Testis (tissue), 3 donors: Measurements from ENCODE around the gene PPP4R1. TPM values are rescaled to one million over a fixed set of nuclear protein-coding genes. Genes with fewer than 3 reads are reported as not detected.

Experiments
- DNase-seq: peaks from one replicate; pipeline ENCODE4 v3.0.0-alpha.2; 2019
- H3K27ac ChIP-seq, 2 donors: fragments of 200-600 bp; sonication (generic); one replicate each; pipeline ENCODE4 v1.5.1; 2019
- H3K27me3 ChIP-seq: fragments of 200-600 bp; sonication (generic); one replicate; pipeline ENCODE4 v1.5.1; 2019
- H3K36me3 ChIP-seq: fragments of 200-600 bp; sonication (generic); one replicate; pipeline ENCODE4 v1.5.1; 2017; ENCODE audit warnings: low read depth; ENCODE audit errors: missing control alignments
- H3K4me1 ChIP-seq: fragments of 200-600 bp; sonication (generic); one replicate; pipeline ENCODE4 v1.5.1; 2019
- H3K4me3 ChIP-seq, 2 donors: fragments of 200-600 bp; sonication (generic); one replicate each; pipeline ENCODE4 v1.5.1; 2017 to 2019
- H3K9me3 ChIP-seq: fragments of 200-600 bp; sonication (generic); one replicate; pipeline ENCODE4 v1.5.1; 2017
- POLR2A ChIP-seq: fragments of 450-650 bp; IDR thresholded peaks from one replicate; pipeline ENCODE4 v1.6.1; 2017; ENCODE audit warnings: antibody characterized with exemption, mild to moderate bottlenecking, moderate library complexity
- WGBS, 2 donors: methylation state at CpG; one replicate each; pipeline ENCODE4 v1.1.5; 2018; 5-methylcytosine and 5-hydroxymethylcytosine counted together
- intact Hi-C: fragments of 100-400 bp; cut with DNase I; formaldehyde crosslinking; loops from one replicate; pipeline ENCODE4 v1.15.1; 2023; ENCODE audit warnings: low total_unique reads
- polyA plus RNA-seq: library from polyadenylated mRNA; stranded (reverse); fragments of 350-450 nt; fragmentation: Illumina TruSeq; extraction: RNeasy Lipid Tissue Mini Kit (QIAGEN cat#74804); gene quantifications from one replicate; pipeline ENCODE4 v1.2.3, GENCODE V29; 2014; ENCODE audit warnings: low read depth, low replicate concordance; ENCODE audit not compliant: insufficient read depth
- total RNA-seq, 2 donors: library from RNA; depleted of rRNA; stranded (reverse); fragments of >200 nt; gene quantifications; one replicate each; pipeline ENCODE4 v1.2.3, GENCODE V29; 2016
- TF ChIP-seq, protein P1 (sequence below), 3 experiments: fragments of 450-650 bp in 2 of 3; fragments of 200-600 bp in 1 of 3; sonication (generic) in 1 of 3; IDR thresholded peaks; one replicate each; pipeline ENCODE4 v1.5.1; 2016 to 2019; ENCODE audit warnings: antibody characterized with exemption in 3 of 3, mild to moderate bottlenecking in 2 of 3, moderate library complexity in 1 of 3

The PPP4R1 gene
- total and polyA plus RNA-seq, 3 donors from 2014 or later, result 91.8 to 136 (median 128) TPM

DNA sequence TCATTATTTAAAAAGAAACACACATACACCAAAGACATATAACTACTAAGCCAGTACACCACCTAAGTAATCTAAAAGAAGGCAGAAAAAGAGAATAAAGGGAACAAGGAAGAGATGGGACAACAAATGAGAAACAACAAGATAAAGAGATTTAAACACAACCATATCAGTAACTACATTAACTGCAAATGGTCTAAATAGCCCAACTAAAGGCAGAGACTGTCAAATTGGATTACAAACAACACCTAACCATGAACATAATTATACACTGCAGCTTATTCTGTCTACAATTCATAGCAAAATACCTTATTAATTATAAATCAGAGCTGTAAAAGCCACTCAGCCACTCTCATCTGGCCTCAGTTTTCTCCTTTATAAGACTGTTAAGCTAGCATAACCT is 15.0 kb downstream of the PPP4R1 start:
- TF ChIP-seq POLR2A, result no peak
- TF ChIP-seq, protein P1, sequence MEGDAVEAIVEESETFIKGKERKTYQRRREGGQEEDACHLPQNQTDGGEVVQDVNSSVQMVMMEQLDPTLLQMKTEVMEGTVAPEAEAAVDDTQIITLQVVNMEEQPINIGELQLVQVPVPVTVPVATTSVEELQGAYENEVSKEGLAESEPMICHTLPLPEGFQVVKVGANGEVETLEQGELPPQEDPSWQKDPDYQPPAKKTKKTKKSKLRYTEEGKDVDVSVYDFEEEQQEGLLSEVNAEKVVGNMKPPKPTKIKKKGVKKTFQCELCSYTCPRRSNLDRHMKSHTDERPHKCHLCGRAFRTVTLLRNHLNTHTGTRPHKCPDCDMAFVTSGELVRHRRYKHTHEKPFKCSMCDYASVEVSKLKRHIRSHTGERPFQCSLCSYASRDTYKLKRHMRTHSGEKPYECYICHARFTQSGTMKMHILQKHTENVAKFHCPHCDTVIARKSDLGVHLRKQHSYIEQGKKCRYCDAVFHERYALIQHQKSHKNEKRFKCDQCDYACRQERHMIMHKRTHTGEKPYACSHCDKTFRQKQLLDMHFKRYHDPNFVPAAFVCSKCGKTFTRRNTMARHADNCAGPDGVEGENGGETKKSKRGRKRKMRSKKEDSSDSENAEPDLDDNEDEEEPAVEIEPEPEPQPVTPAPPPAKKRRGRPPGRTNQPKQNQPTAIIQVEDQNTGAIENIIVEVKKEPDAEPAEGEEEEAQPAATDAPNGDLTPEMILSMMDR (IDR thresholded peaks at IDR 0.05), result no peak
- Histone ChIP-seq H3K36me3 (no peaks in the 10 kb centered on the region), H3K9me3 (no peaks in the 10 kb centered on the region), H3K27me3 (no peaks in the 10 kb centered on the region), H3K27ac (no peak overlapping the region), H3K4me1 (no peaks in the 10 kb centered on the region), H3K4me3 (no peak overlapping the region)
- intact Hi-C loops, result no loop called here
- DNase-seq, result no peak

DNA sequence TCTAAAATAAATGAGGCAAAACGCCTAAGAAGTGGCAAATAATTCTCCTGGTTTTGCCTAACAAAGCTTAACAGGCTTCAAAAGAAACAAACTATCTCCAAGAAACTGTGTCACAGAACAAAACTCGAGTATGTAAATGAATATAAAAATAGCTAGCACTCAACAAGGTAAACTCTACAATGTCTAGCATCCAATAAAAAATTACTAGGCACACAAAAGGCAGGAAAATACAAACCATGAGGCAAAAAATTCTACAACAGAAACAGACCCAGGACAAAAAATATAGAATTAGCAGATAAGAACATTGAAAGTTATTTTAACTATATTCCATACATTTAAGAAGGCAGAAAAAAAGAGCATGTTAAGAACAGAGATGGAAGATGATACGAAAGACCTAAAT is 16.8 kb downstream of the PPP4R1 start:
- DNase-seq, result no peak
- TF ChIP-seq POLR2A, result no peak
- TF ChIP-seq, protein P1 (IDR thresholded peaks at IDR 0.05), result no peak
- H3K9me3 ChIP-seq, result no peaks in the 10 kb centered on the region
- intact Hi-C loops, result no loop called here
- no peak overlapping the region for H3K27ac ChIP-seq
- no peaks in the 10 kb centered on the region for H3K27me3 ChIP-seq
- whole genome bisulfite sequencing, 2 donors, result 81 to 91% methylated on average over 3 of the region's 3 CpGs
- H3K4me1 ChIP-seq, result no peaks in the 10 kb centered on the region
- H3K36me3 ChIP-seq, result no peaks in the 10 kb centered on the region
- H3K4me3 ChIP-seq, result no peak overlapping the region

DNA sequence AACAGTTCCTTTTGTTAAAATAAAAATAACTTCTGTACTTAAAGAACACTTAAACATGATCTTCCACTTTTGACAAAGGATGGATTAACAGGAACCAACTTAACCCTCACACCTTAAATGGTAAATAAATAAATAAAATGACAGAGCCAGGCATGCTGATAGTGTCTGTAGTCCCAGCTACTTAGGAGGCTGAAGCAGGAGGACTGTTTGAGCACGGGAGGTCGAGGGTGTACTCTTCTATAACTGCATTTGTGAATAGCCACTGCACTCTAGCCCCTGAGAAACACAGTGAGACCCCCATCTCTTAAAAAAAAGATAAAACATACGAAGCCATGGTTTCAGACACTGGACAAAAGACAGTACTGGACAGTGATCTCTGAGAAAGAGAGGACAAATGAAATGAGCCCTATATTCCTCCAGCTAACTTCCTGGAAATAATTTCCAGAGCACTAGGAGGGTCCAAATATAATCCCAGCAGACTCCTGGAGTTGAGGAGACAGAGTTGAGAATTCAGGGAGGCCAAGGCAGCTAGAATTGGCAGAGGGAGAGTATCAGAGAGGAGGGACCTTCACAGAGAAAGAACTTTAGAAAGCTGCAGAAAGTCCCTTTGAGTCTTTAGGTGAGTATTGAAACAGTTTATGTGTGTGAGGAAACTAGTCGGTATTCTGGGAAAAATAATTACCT is 17.4 kb downstream of the PPP4R1 start:
- H3K4me3 ChIP-seq, result no peak overlapping the region
- WGBS, 2 donors, result 93 to 95% methylated on average over 4 of the region's 4 CpGs
- intact Hi-C loops, result no loop called here
- TF ChIP-seq, protein P1 (IDR thresholded peaks at IDR 0.05), result no peak
- TF ChIP-seq POLR2A, result no peak
- H3K36me3 ChIP-seq, result no peaks in the 10 kb centered on the region
- H3K27me3 ChIP-seq, result no peaks in the 10 kb centered on the region
- H3K4me1 ChIP-seq, result no peaks in the 10 kb centered on the region
- DNase-seq, result no peak
- H3K9me3 ChIP-seq, result no peaks in the 10 kb centered on the region
- H3K27ac ChIP-seq, result no peak overlapping the region

DNA sequence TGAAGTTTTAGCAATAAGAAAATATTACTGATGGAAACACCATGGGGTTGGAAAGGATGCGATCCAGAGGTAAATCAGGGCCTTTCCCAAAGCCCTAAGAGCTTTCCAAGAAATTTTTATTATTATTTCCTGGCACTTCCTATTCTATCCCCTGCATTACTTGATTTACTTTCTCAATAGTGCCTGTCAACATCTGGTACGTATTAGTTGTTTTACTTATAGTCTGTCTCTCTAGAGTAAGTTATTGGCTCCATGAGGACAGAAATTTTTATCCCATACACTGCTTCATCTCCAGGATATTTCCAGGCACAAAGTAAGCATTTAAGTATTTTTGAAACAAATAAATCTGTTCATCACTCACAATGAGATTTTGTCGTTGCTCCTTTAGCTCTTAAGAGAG is 18.1 kb downstream of the PPP4R1 start:
- 71 to 82% methylated on average over 3 of the region's 3 CpGs for WGBS, 2 donors
- Histone ChIP-seq H3K4me1 (no peaks in the 10 kb centered on the region), H3K27ac (no peak overlapping the region), H3K27me3 (no peaks in the 10 kb centered on the region), H3K9me3 (no peaks in the 10 kb centered on the region), H3K4me3 (no peak overlapping the region), H3K36me3 (no peaks in the 10 kb centered on the region)
- intact Hi-C loops, result no loop called here
- TF ChIP-seq, protein P1 (IDR thresholded peaks at IDR 0.05), result no peak
- no peak for TF ChIP-seq POLR2A
- DNase-seq, result no peak
